Prostate gland (tissue), 2 donors: ENCODE measurements around the gene NXN.

Experiments used
- POLR2A ChIP-seq: fragments of 450-650 bp; IDR thresholded peaks from one replicate; pipeline ENCODE4 v1.6.1; 2016; ENCODE audit warnings: antibody characterized with exemption, mild to moderate bottlenecking
- TF ChIP-seq, protein P1 (sequence below), 4 experiments: fragments of 200-600 bp in 2 of 4; fragments of 450-650 bp in 2 of 4; sonication (generic) in 2 of 4; IDR thresholded peaks; 1 replicate in 3 of 4; 2 replicates in 1 of 4; pipeline ENCODE4 v1.5.1; 2016 to 2019; ENCODE audit warnings: antibody characterized with exemption in 4 of 4, mild to moderate bottlenecking in 2 of 4, moderate library complexity in 2 of 4

- TF ChIP-seq POLR2A, result no peak
- TF ChIP-seq, protein P1, sequence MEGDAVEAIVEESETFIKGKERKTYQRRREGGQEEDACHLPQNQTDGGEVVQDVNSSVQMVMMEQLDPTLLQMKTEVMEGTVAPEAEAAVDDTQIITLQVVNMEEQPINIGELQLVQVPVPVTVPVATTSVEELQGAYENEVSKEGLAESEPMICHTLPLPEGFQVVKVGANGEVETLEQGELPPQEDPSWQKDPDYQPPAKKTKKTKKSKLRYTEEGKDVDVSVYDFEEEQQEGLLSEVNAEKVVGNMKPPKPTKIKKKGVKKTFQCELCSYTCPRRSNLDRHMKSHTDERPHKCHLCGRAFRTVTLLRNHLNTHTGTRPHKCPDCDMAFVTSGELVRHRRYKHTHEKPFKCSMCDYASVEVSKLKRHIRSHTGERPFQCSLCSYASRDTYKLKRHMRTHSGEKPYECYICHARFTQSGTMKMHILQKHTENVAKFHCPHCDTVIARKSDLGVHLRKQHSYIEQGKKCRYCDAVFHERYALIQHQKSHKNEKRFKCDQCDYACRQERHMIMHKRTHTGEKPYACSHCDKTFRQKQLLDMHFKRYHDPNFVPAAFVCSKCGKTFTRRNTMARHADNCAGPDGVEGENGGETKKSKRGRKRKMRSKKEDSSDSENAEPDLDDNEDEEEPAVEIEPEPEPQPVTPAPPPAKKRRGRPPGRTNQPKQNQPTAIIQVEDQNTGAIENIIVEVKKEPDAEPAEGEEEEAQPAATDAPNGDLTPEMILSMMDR (IDR thresholded peaks at IDR 0.05), result no peak
Observed at GRCh38 chr17:913207-913606, 66.4 kb downstream of the NXN start.
